Panc1 (cell line): ENCODE data around the gene ZNF414. TPM values are rescaled to one million over a fixed set of nuclear protein-coding genes. Genes with fewer than 3 reads are reported as not detected.

ENCODE experiments used
- ATAC-seq: fragments of 200-7000 bp; cut with Tn5 transposase; 2 replicates; pipeline ENCODE4 v1.9.1; 2020; ENCODE audit warnings: mild to moderate bottlenecking, moderate library complexity
- BruUV-seq: library from RNA; stranded (reverse); fragments of 400-500 nt; replicated peaks from 2 replicates; lab custom pipeline; 2021; lab: Mats Ljungman, UMichigan
- CTCF ChIA-PET: fragments of 300-600 bp; sonication (Branson Sonifier 250); formaldehyde crosslinking; loops from one replicate; lab custom pipeline; 2022; ENCODE audit warnings: antibody characterized with exemption; lab: Charles Lee
- POLR2A ChIA-PET: fragments of 300-600 bp; sonication (Branson Sonifier 250); formaldehyde crosslinking; loops from one replicate; lab custom pipeline; 2022; ENCODE audit warnings: antibody characterized with exemption; lab: Charles Lee
- DNase-seq: peaks from one replicate; pipeline ENCODE4 v3.0.0-alpha.2; 2010; ENCODE audit warnings: low read depth, low spot score
- H3K27ac ChIP-seq: 2 replicates; pipeline ENCODE4 v1.5.1; 2011; ENCODE audit warnings: mild to moderate bottlenecking, low read length, inconsistent platforms
- H3K27me3 ChIP-seq: fragments of 200-500 bp; sonication (Bioruptor generic); 2 replicates; pipeline ENCODE4 v1.6.0; 2014; ENCODE audit warnings: low read length, inconsistent platforms; ENCODE audit not compliant: control insufficient read depth, insufficient read depth
- H3K36me3 ChIP-seq: fragments of 200-500 bp; sonication (Bioruptor generic); 2 replicates; pipeline ENCODE4 v1.5.1; 2014; ENCODE audit warnings: inconsistent platforms, mild to moderate bottlenecking, low read length, moderate library complexity; ENCODE audit not compliant: control insufficient read depth, insufficient read depth
- H3K4me1 ChIP-seq: 2 replicates; pipeline ENCODE4 v1.5.1; 2011; ENCODE audit warnings: inconsistent platforms, mild to moderate bottlenecking, low read length, moderate library complexity; ENCODE audit not compliant: control insufficient read depth, insufficient read depth
- H3K4me3 ChIP-seq, 2 experiments: 2 replicates each; pipeline ENCODE4 v1.5.1; 2011 to 2012; ENCODE audit warnings: low read depth in 2 of 2, low read length in 2 of 2, mild to moderate bottlenecking in 2 of 2, inconsistent platforms in 1 of 2, moderate library complexity in 1 of 2
- H3K9me3 ChIP-seq: fragments of 200-500 bp; sonication (Bioruptor generic); 2 replicates; pipeline ENCODE4 v1.5.1; 2014; ENCODE audit warnings: low read depth, mild to moderate bottlenecking, inconsistent platforms, low read length, moderate library complexity; ENCODE audit not compliant: control insufficient read depth, insufficient read depth
- CTCF ChIP-seq: fragments of 450-650 bp; IDR thresholded peaks from 2 replicates; pipeline ENCODE4 v1.5.1; 2017; ENCODE audit warnings: mild to moderate bottlenecking
- POLR2AphosphoS5 ChIP-seq: IDR thresholded peaks from 2 replicates; pipeline ENCODE4 v1.6.1; 2012; ENCODE audit warnings: mild to moderate bottlenecking, low read depth, low read length, moderate library complexity
- REST ChIP-seq, 2 experiments: IDR thresholded peaks; 2 replicates each; pipeline ENCODE4 v1.6.1; 2011 to 2012; ENCODE audit warnings: low read depth in 2 of 2, control low read depth in 1 of 2, low read length in 1 of 2, mild to moderate bottlenecking in 1 of 2, moderate library complexity in 1 of 2; ENCODE audit not compliant: insufficient read depth in 1 of 2
- SIN3A ChIP-seq: IDR thresholded peaks from 2 replicates; pipeline ENCODE4 v1.6.1; 2012; ENCODE audit warnings: low read depth, mild to moderate bottlenecking, low read length, moderate library complexity, borderline replicate concordance; ENCODE audit not compliant: insufficient read depth
- TCF7L2 ChIP-seq: IDR thresholded peaks from 2 replicates; pipeline ENCODE4 v1.6.1; 2011; ENCODE audit warnings: mild to moderate bottlenecking, low read depth, low read length, inconsistent platforms
- in situ Hi-C: cut with HindIII; loops from 2 replicates; pipeline ENCODE4 v1.10.0; 2016; ENCODE audit warnings: low sequenced_read_pairs, low pct_unique_long_range_greater_than_20kb
- intact Hi-C: fragments of 100-400 bp; cut with micrococcal nuclease; formaldehyde crosslinking; loops from one replicate; pipeline ENCODE4 v1.10.0; 2022; ENCODE audit not compliant: unreplicated experiment
- total RNA-seq: library from RNA; stranded (reverse); gene quantifications from one replicate; pipeline ENCODE4 v1.2.1, GENCODE V29; 2021; ENCODE audit not compliant: unreplicated experiment

The ZNF414 gene
- total RNA-seq, 1 experiment from 2014 or later, result 37.1 TPM

- POLR2A ChIA-PET, result interaction anchor here (0.6 kb wide), 1 partner anchor 22 kb away, joined by 3 read pairs; no protein-coding TSS in a partner anchor
- Histone ChIP-seq H3K9me3 (no peaks in the 10 kb centered on the region), H3K4me3 (no peak overlapping the region), H3K4me1 (peaks cover 66% of the 10 kb centered on the region), H3K27ac (peak overlapping the region; percentile 88), H3K27me3 (no peaks in the 10 kb centered on the region), H3K36me3 (peaks cover 24% of the 10 kb centered on the region)
- CTCF ChIA-PET, result no interaction called here
- DNase-seq, result no peak
- TF ChIP-seq SIN3A (no peak), POLR2AphosphoS5 (no peak), TCF7L2 (no peak), REST (IDR thresholded peaks at IDR 0.05; ENCODE audit: insufficient read depth in 1 of 2, low read depth in 2 of 2, low read length in 1 of 2) (no peak), CTCF (no peak)
- intact Hi-C loops (no loop called here), in situ Hi-C loops (no loop called here)
- no TSS peak for BruUV-seq
- no peak for ATAC-seq
Measured at GRCh38 chr19:8460516-8461298, 53.3 kb downstream of the ZNF414 start.

Other genes with a start within 250 kb of the ZNF414 start
- 120 TPM for gene CD320, start 205.8 kb downstream of the ZNF414 start, total RNA-seq
- 36.8 TPM for gene NDUFA7, start 192.8 kb downstream of the ZNF414 start, total RNA-seq
- 1,096 TPM for gene RPS28, start 192.7 kb downstream of the ZNF414 start, total RNA-seq
- 1.2 TPM for gene KANK3, start 170.9 kb downstream of the ZNF414 start, total RNA-seq
- gene ANGPTL4, start 150.0 kb downstream of the ZNF414 start, total RNA-seq, result 46.6 TPM
- 135 TPM for gene RAB11B, start 123.8 kb downstream of the ZNF414 start, total RNA-seq
- gene MARCHF2, start 100.9 kb downstream of the ZNF414 start, total RNA-seq, result 32.6 TPM
- 225 TPM for gene HNRNPM, start 69.2 kb downstream of the ZNF414 start, total RNA-seq
- gene PRAM1, start 11.5 kb downstream of the ZNF414 start, total RNA-seq, result 0.15 TPM
- gene MYO1F, start 63.3 kb upstream of the ZNF414 start, total RNA-seq, result 0.33 TPM
- 10.0 TPM for gene ADAMTS10, start 96.5 kb upstream of the ZNF414 start, total RNA-seq
- gene NFILZ, start 116.5 kb upstream of the ZNF414 start, total RNA-seq, result not detected
- gene ACTL9, start 184.6 kb upstream of the ZNF414 start, total RNA-seq, result not detected
- gene OR2Z1, start 207.5 kb upstream of the ZNF414 start, total RNA-seq, result not detected